ENCODE measurements around the gene ZNF415.
A peak's percentile ranks its signal among the peaks of the same experiment; 100 is the strongest.

ZNF415 gene

GRCh38 chr19:53123400-53123799 is 9.3 kb downstream of the ZNF415 start:
- Histone ChIP-seq H3K27me3 (ENCODE audit: insufficient read depth, low read depth) (no peaks in the 10 kb centered on the region), H2AFZ (ENCODE audit: low read depth) (no peak overlapping the region), H3K36me3 (ENCODE audit: insufficient read depth) (no peaks in the 10 kb centered on the region), H3K9ac (no peak overlapping the region), H3K4me3 (IDR thresholded peaks at IDR 0.05; ENCODE audit: insufficient read depth, low read depth, low read length) (no peak overlapping the region), H3K4me2 (no peak overlapping the region), H3K79me2 (ENCODE audit: insufficient read depth, low read depth) (no peaks in the 10 kb centered on the region), H3K4me1 (ENCODE audit: low read depth, poor library complexity, severe bottlenecking) (no peaks in the 10 kb centered on the region), H4K20me1 (ENCODE audit: insufficient read depth) (no peaks in the 10 kb centered on the region), H3K27ac (no peak overlapping the region)
- TF ChIP-seq CTCF (conservative IDR thresholded peaks at IDR 0.05; ENCODE audit: low read depth, low read length): no peak

GRCh38 chr19:53112286-53112685 is 20.4 kb downstream of the ZNF415 start:
- no peak for TF ChIP-seq CTCF (conservative IDR thresholded peaks at IDR 0.05; ENCODE audit: low read depth, low read length)
- no peaks in the 10 kb centered on the region for H4K20me1 ChIP-seq (ENCODE audit: insufficient read depth)
- no peaks in the 10 kb centered on the region for H3K27me3 ChIP-seq (ENCODE audit: insufficient read depth, low read depth)
- no peaks in the 10 kb centered on the region for H3K4me1 ChIP-seq (ENCODE audit: low read depth, poor library complexity, severe bottlenecking)
- no peak overlapping the region for H3K4me3 ChIP-seq (IDR thresholded peaks at IDR 0.05; ENCODE audit: insufficient read depth, low read depth, low read length)
- H3K79me2 ChIP-seq (ENCODE audit: insufficient read depth, low read depth): no peaks in the 10 kb centered on the region
- H3K4me2 ChIP-seq: no peak overlapping the region
- no peaks in the 10 kb centered on the region for H3K36me3 ChIP-seq (ENCODE audit: insufficient read depth)
- H2AFZ ChIP-seq (ENCODE audit: low read depth): no peak overlapping the region
- H3K27ac ChIP-seq: no peak overlapping the region
- H3K9ac ChIP-seq: no peak overlapping the region

GRCh38 chr19:53109527-53109926 is 23.2 kb downstream of the ZNF415 start:
- H3K79me2 ChIP-seq (ENCODE audit: insufficient read depth, low read depth): no peaks in the 10 kb centered on the region
- H3K36me3 ChIP-seq (ENCODE audit: insufficient read depth): no peaks in the 10 kb centered on the region
- H3K4me2 ChIP-seq: no peak overlapping the region
- no peak overlapping the region for H3K4me3 ChIP-seq (IDR thresholded peaks at IDR 0.05; ENCODE audit: insufficient read depth, low read depth, low read length)
- H2AFZ ChIP-seq (ENCODE audit: low read depth): no peak overlapping the region
- H3K4me1 ChIP-seq (ENCODE audit: low read depth, poor library complexity, severe bottlenecking): no peaks in the 10 kb centered on the region
- H3K27ac ChIP-seq: no peak overlapping the region
- no peak overlapping the region for H3K9ac ChIP-seq
- no peaks in the 10 kb centered on the region for H4K20me1 ChIP-seq (ENCODE audit: insufficient read depth)
- no peak for TF ChIP-seq CTCF (conservative IDR thresholded peaks at IDR 0.05; ENCODE audit: low read depth, low read length)
- no peaks in the 10 kb centered on the region for H3K27me3 ChIP-seq (ENCODE audit: insufficient read depth, low read depth)

- TF ChIP-seq CTCF (conservative IDR thresholded peaks at IDR 0.05; ENCODE audit: low read depth, low read length): no peak
- Histone ChIP-seq H2AFZ (ENCODE audit: low read depth) (peak within 1 kb of the TSS; percentile 82), H3K9ac (peak within 1 kb of the TSS; percentile 64; the same call in 1 of the 2 replicates), H3K79me2 (ENCODE audit: insufficient read depth, low read depth) (peaks cover 4% of the 10 kb centered on the region; the same call in 1 of the 2 replicates), H3K4me1 (ENCODE audit: low read depth, poor library complexity, severe bottlenecking) (no peaks in the 10 kb centered on the region), H4K20me1 (ENCODE audit: insufficient read depth) (no peaks in the 10 kb centered on the region), H3K4me2 (peak within 1 kb of the TSS; percentile 77), H3K27ac (peak within 1 kb of the TSS; percentile 35), H3K36me3 (ENCODE audit: insufficient read depth) (no peaks in the 10 kb centered on the region), H3K4me3 (IDR thresholded peaks at IDR 0.05; ENCODE audit: insufficient read depth, low read depth, low read length) (no peak within 1 kb of the TSS), H3K27me3 (ENCODE audit: insufficient read depth, low read depth) (no peaks in the 10 kb centered on the region)
These were observed 29.2 kb downstream of the ZNF415 start, which contains the start of gene ZNF160 for GRCh38 chr19:53103234-53104203. ZNF160 (minus strand) TSS chr19:53103422; CDS start chr19:53086276, 17,146 bp downstream.
